B cell (primary cell): Measurements from ENCODE around the gene PRKG2. TPM values are rescaled to one million over a fixed set of nuclear protein-coding genes. Genes with fewer than 3 reads are reported as not detected.

Experiments
- ATAC-seq: fragments of 200-7000 bp; cut with Tn5 transposase; one replicate; pipeline ENCODE4 v1.10.0; 2021; ENCODE audit warnings: low read depth, mild to moderate bottlenecking, moderate number of reproducible peaks, moderate library complexity
- CTCF ChIA-PET: fragments of 350-600 bp; sonication (Branson Sonifier 250); formaldehyde crosslinking; loops from one replicate; lab custom pipeline; 2021; ENCODE audit warnings: antibody characterized with exemption, inconsistent platforms; lab: Charles Lee
- POLR2A ChIA-PET: fragments of 350-600 bp; sonication (Branson Sonifier 250); formaldehyde crosslinking; loops from one replicate; lab custom pipeline; 2021; ENCODE audit warnings: antibody characterized with exemption; lab: Charles Lee
- DNase-seq: peaks from one replicate; pipeline ENCODE4 v3.0.0; 2013
- H2AFZ ChIP-seq: 2 replicates; pipeline ENCODE4 v1.6.1; 2012; ENCODE audit warnings: mild to moderate bottlenecking, low read depth, low read length; ENCODE audit not compliant: insufficient read depth, poor library complexity, severe bottlenecking
- H3K27ac ChIP-seq, 2 donors: 1 replicate in 1 of 2; 2 replicates in 1 of 2; pipeline ENCODE4 v1.5.1; 2012 to 2013; ENCODE audit warnings: low read length in 2 of 2, mild to moderate bottlenecking in 2 of 2, moderate library complexity in 1 of 2
- H3K27me3 ChIP-seq, 4 experiments: fragments of 200-600 bp in 1 of 4; sonication (generic) in 1 of 4; replicated peaks in 1 of 4; 1 replicate in 2 of 4; 2 replicates in 2 of 4; pipeline versions ENCODE4 v1.6.1 to v1.7.0; 2013 to 2016; ENCODE audit warnings: low read length in 3 of 4, mild to moderate bottlenecking in 2 of 4, mixed read lengths in 1 of 4, moderate library complexity in 1 of 4; ENCODE audit not compliant: insufficient read depth in 4 of 4, control insufficient read depth in 3 of 4; ENCODE audit errors: control extremely low read depth in 1 of 4
- H3K36me3 ChIP-seq, 2 experiments: replicated peaks in 1 of 2; 1 replicate in 1 of 2; 2 replicates in 1 of 2; pipeline versions ENCODE4 v1.6.1 to v1.7.1; 2013; ENCODE audit warnings: low read length in 1 of 2; ENCODE audit not compliant: insufficient read depth in 2 of 2, control insufficient read depth in 1 of 2; ENCODE audit errors: control extremely low read depth in 1 of 2, extremely low read depth in 1 of 2
- H3K4me1 ChIP-seq, 2 donors: fragments of 200-600 bp in 1 of 2; sonication (generic) in 1 of 2; 1 replicate in 1 of 2; 2 replicates in 1 of 2; pipeline versions ENCODE4 v1.5.1 to v1.6.1; 2013 to 2017; ENCODE audit warnings: low read length in 2 of 2; ENCODE audit not compliant: control insufficient read depth in 2 of 2, insufficient read depth in 2 of 2
- H3K4me2 ChIP-seq: replicated peaks from 2 replicates; pipeline ENCODE3; 2012; ENCODE audit warnings: mild to moderate bottlenecking, low read depth, low read length; ENCODE audit not compliant: poor library complexity, severe bottlenecking
- H3K4me3 ChIP-seq, 5 experiments: fragments of 200-600 bp in 1 of 5; sonication (generic) in 1 of 5; 1 replicate in 3 of 5; 2 replicates in 2 of 5; pipeline versions ENCODE4 v1.5.1 to v1.7.0; 2011 to 2016; ENCODE audit warnings: low read length in 4 of 5, mild to moderate bottlenecking in 4 of 5, low read depth in 2 of 5, control low read depth in 1 of 5, moderate library complexity in 1 of 5; ENCODE audit not compliant: insufficient read depth in 1 of 5; ENCODE audit errors: control extremely low read depth in 1 of 5, extremely low read depth in 1 of 5
- H3K79me2 ChIP-seq: fragments of 200-600 bp; sonication (generic); one replicate; pipeline ENCODE4 v1.6.0; 2016; ENCODE audit warnings: low read length; ENCODE audit not compliant: control insufficient read depth, insufficient read depth
- H3K9ac ChIP-seq: fragments of 200-600 bp; sonication (generic); 2 replicates; pipeline ENCODE4 v1.6.1; 2017; ENCODE audit warnings: mild to moderate bottlenecking, low read length, moderate library complexity
- H3K9me3 ChIP-seq, 3 donors: one replicate each; pipeline versions ENCODE4 v1.6.1 to v1.7.1; 2013; ENCODE audit warnings: low read length in 2 of 3; ENCODE audit not compliant: control insufficient read depth in 2 of 3, insufficient read depth in 1 of 3; ENCODE audit errors: control extremely low read depth in 1 of 3
- H4K20me1 ChIP-seq: 2 replicates; pipeline ENCODE4 v1.6.0; 2012; ENCODE audit warnings: mild to moderate bottlenecking, low read length; ENCODE audit not compliant: insufficient read depth, control insufficient read depth, poor library complexity, severe bottlenecking
- H3K27ac Mint-ChIP-seq: one replicate; pipeline ENCODE4 v1.8.0; 2021; ENCODE audit warnings: mixed read lengths
- H3K27me3 Mint-ChIP-seq: one replicate; pipeline ENCODE4 v1.8.0; 2021; ENCODE audit warnings: mixed read lengths
- H3K4me1 Mint-ChIP-seq: one replicate; pipeline ENCODE4 v1.8.0; 2021; ENCODE audit warnings: mixed read lengths
- H3K4me3 Mint-ChIP-seq: one replicate; pipeline ENCODE4 v1.8.0; 2021; ENCODE audit warnings: mixed read lengths
- H3K9me3 Mint-ChIP-seq: one replicate; pipeline ENCODE4 v1.8.0; 2022; ENCODE audit warnings: mixed read lengths; ENCODE audit not compliant: insufficient read depth
- EZH2 ChIP-seq: IDR thresholded peaks from 2 replicates; pipeline ENCODE4 v1.6.1; 2012; ENCODE audit warnings: borderline replicate concordance, low read depth, mild to moderate bottlenecking, moderate library complexity, low read length; ENCODE audit not compliant: insufficient read depth, poor library complexity, severe bottlenecking
- WGBS: methylation state at CpG from one replicate; pipeline ENCODE4 v1.1.5; 2013; ENCODE audit warnings: missing lambda C conversion rate; ENCODE audit not compliant: insufficient coverage; 5-methylcytosine and 5-hydroxymethylcytosine counted together
- intact Hi-C: fragments of 100-400 bp; cut with micrococcal nuclease; formaldehyde crosslinking; loops from one replicate; pipeline ENCODE4 v1.10.0; 2022
- polyA plus RNA-seq: library from polyadenylated mRNA; depleted of rRNA; stranded (reverse); fragments of >200 nt; gene quantifications from 2 replicates; pipeline ENCODE4 v1.2.3, GENCODE V29; 2012
- total RNA-seq, 2 donors: library from RNA; stranded (reverse); fragments of 120-200 nt in 1 of 2; gene quantifications; 1 replicate in 1 of 2; 2 replicates in 1 of 2; pipeline versions ENCODE4 v1.2.3 to v1.2.4, GENCODE V29; 2013 to 2022
- TF ChIP-seq, protein P1 (sequence below): fragments of 200-600 bp; IDR thresholded peaks from one replicate; pipeline ENCODE4 v1.8.0; 2022; ENCODE audit warnings: antibody characterized with exemption, mild to moderate bottlenecking

The PRKG2 gene
- total and polyA plus RNA-seq, 2 donors (not counting 1 experiment from before 2014, with no cell fraction given), result 0.61 to 0.86 TPM

GRCh38 chr4:81257816-81258215 lies 42.8 kb upstream of the PRKG2 start:
- H3K4me2 ChIP-seq, result no peak overlapping the region
- no peak for DNase-seq
- H3K4me3 Mint-ChIP-seq, result no peak overlapping the region
- intact Hi-C loops, result no loop called here
- H3K4me1 Mint-ChIP-seq, result no peaks in the 10 kb centered on the region
- no peak for ATAC-seq
- H3K4me1 ChIP-seq, result no peaks in the 10 kb centered on the region
- no peak overlapping the region for H2AFZ ChIP-seq
- H3K27ac Mint-ChIP-seq, result no peak overlapping the region
- H3K9me3 ChIP-seq, result no peaks in the 10 kb centered on the region
- H3K9ac ChIP-seq, result no peak overlapping the region
- H3K27me3 Mint-ChIP-seq, result peaks cover 7% of the 10 kb centered on the region
- no peaks in the 10 kb centered on the region for H4K20me1 ChIP-seq
- no peak for TF ChIP-seq EZH2
- TF ChIP-seq, protein P1, sequence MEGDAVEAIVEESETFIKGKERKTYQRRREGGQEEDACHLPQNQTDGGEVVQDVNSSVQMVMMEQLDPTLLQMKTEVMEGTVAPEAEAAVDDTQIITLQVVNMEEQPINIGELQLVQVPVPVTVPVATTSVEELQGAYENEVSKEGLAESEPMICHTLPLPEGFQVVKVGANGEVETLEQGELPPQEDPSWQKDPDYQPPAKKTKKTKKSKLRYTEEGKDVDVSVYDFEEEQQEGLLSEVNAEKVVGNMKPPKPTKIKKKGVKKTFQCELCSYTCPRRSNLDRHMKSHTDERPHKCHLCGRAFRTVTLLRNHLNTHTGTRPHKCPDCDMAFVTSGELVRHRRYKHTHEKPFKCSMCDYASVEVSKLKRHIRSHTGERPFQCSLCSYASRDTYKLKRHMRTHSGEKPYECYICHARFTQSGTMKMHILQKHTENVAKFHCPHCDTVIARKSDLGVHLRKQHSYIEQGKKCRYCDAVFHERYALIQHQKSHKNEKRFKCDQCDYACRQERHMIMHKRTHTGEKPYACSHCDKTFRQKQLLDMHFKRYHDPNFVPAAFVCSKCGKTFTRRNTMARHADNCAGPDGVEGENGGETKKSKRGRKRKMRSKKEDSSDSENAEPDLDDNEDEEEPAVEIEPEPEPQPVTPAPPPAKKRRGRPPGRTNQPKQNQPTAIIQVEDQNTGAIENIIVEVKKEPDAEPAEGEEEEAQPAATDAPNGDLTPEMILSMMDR, result no peak
- ChIA-PET CTCF (no interaction called here), POLR2A (no interaction called here)
- H3K79me2 ChIP-seq, result no peaks in the 10 kb centered on the region
- H3K4me3 ChIP-seq, result no peak overlapping the region
- no peak overlapping the region for H3K27ac ChIP-seq
- H3K36me3 ChIP-seq, result no peaks in the 10 kb centered on the region
- WGBS, result no CpG with 5 or more reads among the region's 3 CpGs
- no peaks in the 10 kb centered on the region for H3K9me3 Mint-ChIP-seq
- no peaks in the 10 kb centered on the region for H3K27me3 ChIP-seq

- no peaks in the 10 kb centered on the region for H3K4me1 ChIP-seq
- H4K20me1 ChIP-seq, result no peaks in the 10 kb centered on the region
- H2AFZ ChIP-seq, result no peak overlapping the region
- DNase-seq (no peak), ATAC-seq (no peak)
- 80% methylated on average over 1 of the region's 1 CpG for WGBS
- Mint-ChIP-seq H3K4me1 (no peaks in the 10 kb centered on the region), H3K9me3 (no peaks in the 10 kb centered on the region), H3K4me3 (no peak overlapping the region), H3K27me3 (peaks cover 10% of the 10 kb centered on the region), H3K27ac (no peak overlapping the region)
- no peaks in the 10 kb centered on the region for H3K9me3 ChIP-seq
- H3K36me3 ChIP-seq, result no peaks in the 10 kb centered on the region
- ChIA-PET CTCF (no interaction called here), POLR2A (no interaction called here)
- no peak overlapping the region for H3K4me3 ChIP-seq
- H3K9ac ChIP-seq, result no peak overlapping the region
- no peak overlapping the region for H3K4me2 ChIP-seq
- TF ChIP-seq, protein P1, result no peak
- TF ChIP-seq EZH2, result no peak
- no peak overlapping the region for H3K27ac ChIP-seq
- no peaks in the 10 kb centered on the region for H3K79me2 ChIP-seq
- intact Hi-C loops, result no loop called here
- no peaks in the 10 kb centered on the region for H3K27me3 ChIP-seq
Measured at GRCh38 chr4:81257021-81257420, 42.0 kb upstream of the PRKG2 start.
